Transverse colon (tissue), 4 donors: ENCODE results near the gene DIS3L2. TPM values are rescaled to one million over a fixed set of nuclear protein-coding genes. Genes with fewer than 3 reads are reported as not detected.

Experiments
- DNase-seq: peaks from one replicate; pipeline ENCODE4 v3.0.0-alpha.2; 2019
- H3K27ac ChIP-seq, 4 donors: fragments of 200-600 bp; sonication (generic); 2 replicates each; pipeline ENCODE4 v1.5.1; 2016 to 2018; ENCODE audit warnings: inconsistent platforms in 4 of 4
- H3K27me3 ChIP-seq: fragments of 200-600 bp; sonication (generic); 2 replicates; pipeline ENCODE4 v1.5.1; 2017; ENCODE audit warnings: inconsistent platforms
- H3K36me3 ChIP-seq, 4 donors: fragments of 200-600 bp; sonication (generic); 2 replicates each; pipeline ENCODE4 v1.5.1; 2017 to 2019; ENCODE audit warnings: inconsistent platforms in 4 of 4
- H3K4me1 ChIP-seq, 4 donors: fragments of 200-600 bp; sonication (generic); 2 replicates each; pipeline ENCODE4 v1.5.1; 2017 to 2020; ENCODE audit warnings: inconsistent platforms in 4 of 4
- H3K4me3 ChIP-seq, 4 donors: fragments of 200-600 bp; sonication (generic); 1 replicate in 1 of 4; 2 replicates in 3 of 4; pipeline versions ENCODE4 v1.5.1 to v1.6.1; 2017 to 2019; ENCODE audit warnings: inconsistent platforms in 4 of 4
- H3K9me3 ChIP-seq, 2 donors: fragments of 200-600 bp; sonication (generic); 2 replicates each; pipeline ENCODE4 v1.5.1; 2017 to 2019; ENCODE audit warnings: inconsistent platforms in 2 of 2
- EP300 ChIP-seq: sonication (generic); formaldehyde crosslinking; IDR thresholded peaks from one replicate; pipeline ENCODE4 v1.6.1; 2017; ENCODE audit warnings: antibody characterized with exemption, low read depth
- POLR2A ChIP-seq: fragments of 450-650 bp; IDR thresholded peaks from one replicate; pipeline ENCODE4 v1.6.1; 2016; ENCODE audit warnings: antibody characterized with exemption, mild to moderate bottlenecking, moderate library complexity
- POLR2AphosphoS5 ChIP-seq, 3 donors: sonication (generic); formaldehyde crosslinking; IDR thresholded peaks; one replicate each; pipeline ENCODE4 v1.6.1; 2016; ENCODE audit warnings: antibody characterized with exemption in 3 of 3
- WGBS, 2 donors: methylation state at CpG; one replicate each; pipeline ENCODE4 v1.1.5; 2018; ENCODE audit warnings: low coverage in 1 of 2; 5-methylcytosine and 5-hydroxymethylcytosine counted together
- in situ Hi-C, 4 donors: fragments of 200-750 bp; cut with MboI; loops; one replicate each; pipeline versions ENCODE4 v1.15.0 to v1.15.1; 2017; ENCODE audit warnings: low sequenced_read_pairs in 3 of 4, low pct_ligation_motif_present in 1 of 4, low pct_unique_long_range_greater_than_20kb in 1 of 4
- intact Hi-C: fragments of 100-400 bp; cut with DNase I; formaldehyde crosslinking; loops from one replicate; pipeline ENCODE4 v1.15.1; 2023; ENCODE audit warnings: low total_unique reads
- total RNA-seq, 4 donors: library from RNA; depleted of rRNA; stranded (reverse); fragments of >200 nt; gene quantifications; one replicate each; pipeline ENCODE4 v1.1.0, GENCODE V29; 2016
- TF ChIP-seq, protein P1 (sequence below), 5 experiments: fragments of 200-600 bp in 3 of 5; fragments of 450-650 bp in 2 of 5; sonication (generic) in 3 of 5; IDR thresholded peaks; 1 replicate in 2 of 5; 2 replicates in 3 of 5; pipeline ENCODE4 v1.5.1; 2016 to 2017; ENCODE audit warnings: antibody characterized with exemption in 5 of 5, inconsistent platforms in 3 of 5, mild to moderate bottlenecking in 2 of 5, moderate library complexity in 1 of 5

The DIS3L2 gene
- total RNA-seq, 4 donors from 2014 or later = 24.7 to 99.9 (median 51.2) TPM

DNA sequence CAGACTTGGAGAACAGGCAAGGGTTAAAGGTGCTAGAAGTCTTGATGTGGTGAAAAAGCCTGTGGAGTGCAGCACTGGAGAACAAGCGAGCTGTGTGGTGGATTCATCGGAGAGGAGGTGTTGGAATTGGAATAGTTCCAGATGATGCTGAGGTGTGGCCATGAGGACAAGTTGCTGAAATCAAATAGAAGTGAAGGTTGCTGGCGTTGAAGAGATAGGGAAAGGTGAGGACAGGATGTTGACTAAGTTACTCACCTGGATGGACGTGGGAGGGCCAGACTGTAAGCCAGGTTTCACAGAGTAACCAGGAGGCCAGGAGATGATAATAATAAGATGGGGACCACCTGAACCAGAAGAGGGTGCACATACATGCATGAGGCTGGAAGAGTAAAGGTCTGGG is 173.4 kb downstream of the DIS3L2 start:
- H3K27ac ChIP-seq = no peak overlapping the region
- in situ Hi-C loops = loop anchor here (10.0 to 25.0 kb wide), 3 partner anchors 198 to 210 kb away; partner anchors contain the start of gene NPPC (in 3 of the 4)
- peaks cover 0 to 16% (median 0%) of the 10 kb centered on the region in 4 donors for H3K36me3 ChIP-seq
- H3K9me3 ChIP-seq = no peaks in the 10 kb centered on the region
- TF ChIP-seq POLR2AphosphoS5 (IDR thresholded peaks at IDR 0.05) (no peak), POLR2A (no peak), EP300 (no peak)
- TF ChIP-seq, protein P1, sequence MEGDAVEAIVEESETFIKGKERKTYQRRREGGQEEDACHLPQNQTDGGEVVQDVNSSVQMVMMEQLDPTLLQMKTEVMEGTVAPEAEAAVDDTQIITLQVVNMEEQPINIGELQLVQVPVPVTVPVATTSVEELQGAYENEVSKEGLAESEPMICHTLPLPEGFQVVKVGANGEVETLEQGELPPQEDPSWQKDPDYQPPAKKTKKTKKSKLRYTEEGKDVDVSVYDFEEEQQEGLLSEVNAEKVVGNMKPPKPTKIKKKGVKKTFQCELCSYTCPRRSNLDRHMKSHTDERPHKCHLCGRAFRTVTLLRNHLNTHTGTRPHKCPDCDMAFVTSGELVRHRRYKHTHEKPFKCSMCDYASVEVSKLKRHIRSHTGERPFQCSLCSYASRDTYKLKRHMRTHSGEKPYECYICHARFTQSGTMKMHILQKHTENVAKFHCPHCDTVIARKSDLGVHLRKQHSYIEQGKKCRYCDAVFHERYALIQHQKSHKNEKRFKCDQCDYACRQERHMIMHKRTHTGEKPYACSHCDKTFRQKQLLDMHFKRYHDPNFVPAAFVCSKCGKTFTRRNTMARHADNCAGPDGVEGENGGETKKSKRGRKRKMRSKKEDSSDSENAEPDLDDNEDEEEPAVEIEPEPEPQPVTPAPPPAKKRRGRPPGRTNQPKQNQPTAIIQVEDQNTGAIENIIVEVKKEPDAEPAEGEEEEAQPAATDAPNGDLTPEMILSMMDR (IDR thresholded peaks at IDR 0.05) = no peak
- H3K4me3 ChIP-seq = no peak overlapping the region
- intact Hi-C loops = no loop called here
- WGBS, 2 donors = 78 to 92% methylated on average over 4 of the region's 4 CpGs
- DNase-seq = no peak
- H3K4me1 ChIP-seq = peaks cover 0 to 11% (median 0%) of the 10 kb centered on the region in 4 donors
- H3K27me3 ChIP-seq = no peaks in the 10 kb centered on the region

DNA sequence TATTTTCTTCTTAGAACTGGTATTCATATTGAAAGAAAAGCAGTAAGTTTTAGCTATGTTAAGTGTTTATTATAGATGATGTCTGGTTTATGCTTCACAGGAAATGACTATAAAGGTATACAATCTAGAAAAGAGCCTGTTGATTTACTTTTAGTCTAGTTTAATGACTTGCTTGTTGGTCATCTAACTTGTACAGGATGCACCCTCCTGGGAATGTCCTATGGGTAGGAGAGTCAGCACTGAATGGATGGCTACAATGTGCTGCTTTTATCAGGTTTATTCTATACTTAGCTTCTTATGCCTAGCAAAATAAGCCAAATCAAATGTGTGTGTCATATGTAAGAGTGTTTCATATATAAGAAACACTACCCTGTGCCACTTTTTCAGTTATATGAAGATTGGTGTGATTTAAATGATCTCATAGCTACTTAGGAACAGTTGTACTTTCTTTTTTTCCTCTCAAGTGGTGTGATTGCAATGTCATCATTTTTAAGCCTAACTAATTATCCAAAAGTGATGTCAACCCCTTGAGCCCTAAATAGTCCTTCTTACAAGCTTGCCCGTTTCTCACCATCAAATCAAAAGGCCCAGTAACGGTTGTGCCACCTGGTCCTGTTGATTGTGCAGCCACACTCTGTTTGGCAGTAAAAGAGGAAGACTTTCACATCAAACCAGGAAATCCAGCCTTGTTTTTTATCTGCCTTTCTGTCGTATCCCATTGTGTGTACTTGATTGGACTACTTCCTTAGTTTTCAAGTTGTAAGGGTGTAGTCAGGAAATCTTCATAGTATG is 176.0 kb downstream of the DIS3L2 start:
- H3K27ac ChIP-seq = no peak overlapping the region
- intact Hi-C loops = no loop called here
- peaks cover 0 to 7% (median 0%) of the 10 kb centered on the region in 4 donors for H3K4me1 ChIP-seq
- DNase-seq = no peak
- H3K36me3 ChIP-seq = peaks cover 0 to 7% (median 0%) of the 10 kb centered on the region in 4 donors
- in situ Hi-C loops = loop anchor here (10.0 to 25.0 kb wide), 3 partner anchors 200 to 213 kb away; partner anchors contain the start of gene NPPC (in 3 of the 4)
- no peak overlapping the region for H3K4me3 ChIP-seq
- WGBS, 2 donors = 28 to 48% methylated on average over 3 of the region's 3 CpGs
- TF ChIP-seq, protein P1 (IDR thresholded peaks at IDR 0.05) = no peak
- TF ChIP-seq POLR2AphosphoS5 (IDR thresholded peaks at IDR 0.05) = no peak
- no peak for TF ChIP-seq POLR2A
- TF ChIP-seq EP300 = no peak
- H3K9me3 ChIP-seq = no peaks in the 10 kb centered on the region
- H3K27me3 ChIP-seq = no peaks in the 10 kb centered on the region

DNA sequence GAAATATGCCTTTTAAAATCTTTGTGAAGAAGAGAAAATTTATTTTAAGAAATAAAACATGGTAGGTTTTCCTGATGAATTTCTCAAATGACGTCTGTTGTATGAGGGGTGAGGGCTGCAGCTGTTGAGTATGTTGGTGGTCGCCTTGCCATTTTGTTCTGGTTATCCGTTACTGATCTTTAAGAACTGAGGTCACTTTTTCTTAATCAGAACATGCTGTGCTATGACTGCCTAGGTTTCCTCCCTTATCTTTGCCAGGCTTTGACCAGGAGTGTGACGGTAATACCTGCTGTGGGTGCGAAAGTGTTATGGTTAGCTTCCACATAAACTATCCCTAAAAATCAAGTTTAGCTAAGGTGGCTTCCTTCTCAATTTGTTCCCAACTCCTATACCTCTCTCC is 176.9 kb downstream of the DIS3L2 start:
- in situ Hi-C loops = loop anchor here (10.0 to 25.0 kb wide), 3 partner anchors 201 to 214 kb away; partner anchors contain the start of gene NPPC (in 3 of the 4)

DNA sequence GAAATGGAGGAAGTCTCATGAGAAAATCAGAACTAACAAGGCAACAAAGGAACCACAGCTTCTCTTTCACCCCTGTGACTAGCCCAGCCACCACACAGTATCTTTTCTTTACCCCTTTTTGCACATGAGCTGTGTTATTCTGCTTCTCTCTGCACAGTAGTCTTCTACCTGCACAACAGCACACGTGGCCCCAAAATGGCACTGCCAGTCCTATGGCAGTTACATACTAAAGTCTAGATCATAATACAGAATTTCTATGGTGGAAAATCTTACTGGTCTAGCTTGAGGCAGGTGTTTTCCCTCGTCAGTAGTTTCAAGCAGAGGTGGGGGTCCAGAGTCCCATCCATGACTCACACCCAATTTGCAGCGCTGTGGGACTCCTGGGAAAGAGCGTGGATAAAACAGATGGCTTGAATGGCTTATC is 177.7 kb downstream of the DIS3L2 start:
- Histone ChIP-seq H3K9me3 (no peaks in the 10 kb centered on the region), H3K4me3 (no peak overlapping the region), H3K27ac (no peak overlapping the region), H3K36me3 (no peaks in the 10 kb centered on the region), H3K4me1 (peaks cover 0 to 7% (median 0%) of the 10 kb centered on the region in 4 donors), H3K27me3 (no peaks in the 10 kb centered on the region)
- intact Hi-C loops = no loop called here
- WGBS, 2 donors = 90 to 91% methylated on average over 3 to 4 of the region's 4 CpGs
- no peak for DNase-seq
- TF ChIP-seq, protein P1 (IDR thresholded peaks at IDR 0.05) = no peak
- TF ChIP-seq POLR2A = no peak
- in situ Hi-C loops = loop anchor here (10.0 to 25.0 kb wide), 3 partner anchors 202 to 214 kb away; partner anchors contain the start of gene NPPC (in 3 of the 4)

More for the DNA sequence above, 176.9 kb downstream of the DIS3L2 start:
- Histone ChIP-seq H3K27me3 (no peaks in the 10 kb centered on the region), H3K9me3 (no peaks in the 10 kb centered on the region), H3K27ac (no peak overlapping the region), H3K36me3 (no peaks in the 10 kb centered on the region), H3K4me3 (no peak overlapping the region), H3K4me1 (peaks cover 0 to 7% (median 0%) of the 10 kb centered on the region in 4 donors)
- 91 to 98% methylated on average over 5 of the region's 5 CpGs for WGBS, 2 donors
- TF ChIP-seq, protein P1 (IDR thresholded peaks at IDR 0.05) = no peak
- TF ChIP-seq EP300 (no peak), POLR2A (no peak), POLR2AphosphoS5 (IDR thresholded peaks at IDR 0.05) (no peak)
- no peak for DNase-seq
- intact Hi-C loops = no loop called here
